Sigmoid colon (tissue), 7 donors: ENCODE measurements around the gene CD24. TPM values are rescaled to one million over a fixed set of nuclear protein-coding genes. Genes with fewer than 3 reads are reported as not detected.
A peak's percentile ranks its signal among the peaks of the same experiment; 100 is the strongest.
"Not testable (repeated sequence)": the region's sequence is repeated elsewhere in the genome, so short reads cannot be mapped to it uniquely, and the experiment has no call there.

Experiments used
- DNase-seq: peaks from one replicate; pipeline ENCODE4 v3.0.0-alpha.2; 2019
- H3K27ac ChIP-seq, 4 donors: fragments of 200-600 bp; sonication (generic); one replicate each; pipeline ENCODE4 v1.5.1; 2016 to 2019; ENCODE audit warnings: mild to moderate bottlenecking in 1 of 4
- H3K27me3 ChIP-seq, 3 donors: fragments of 200-600 bp; sonication (generic); one replicate each; pipeline ENCODE4 v1.5.1; 2019; ENCODE audit warnings: mild to moderate bottlenecking in 1 of 3
- H3K36me3 ChIP-seq, 4 donors: fragments of 200-600 bp; sonication (generic); one replicate each; pipeline ENCODE4 v1.5.1; 2016 to 2019
- H3K4me1 ChIP-seq, 4 donors: fragments of 200-600 bp; sonication (generic); one replicate each; pipeline ENCODE4 v1.5.1; 2017 to 2019
- H3K4me3 ChIP-seq, 4 donors: fragments of 200-600 bp; sonication (generic); one replicate each; pipeline ENCODE4 v1.5.1; 2017 to 2019; ENCODE audit warnings: mild to moderate bottlenecking in 2 of 4, moderate library complexity in 1 of 4
- H3K9me3 ChIP-seq, 4 donors: fragments of 200-600 bp in 3 of 4; sonication (generic) in 3 of 4; one replicate each; pipeline versions ENCODE4 v1.5.1 to v1.6.1; 2013 to 2019
- CTCF ChIP-seq, 4 experiments: fragments of 450-650 bp in 3 of 4; fragments of 200-600 bp in 1 of 4; IDR thresholded peaks; one replicate each; pipeline ENCODE4 v1.5.1; 2016 to 2019; ENCODE audit warnings: antibody characterized with exemption in 4 of 4, mild to moderate bottlenecking in 3 of 4, moderate library complexity in 2 of 4
- EP300 ChIP-seq, 4 donors: sonication (generic); formaldehyde crosslinking; IDR thresholded peaks; one replicate each; pipeline ENCODE4 v1.6.1; 2017; ENCODE audit warnings: antibody characterized with exemption in 4 of 4
- POLR2A ChIP-seq, 2 donors: fragments of 450-650 bp; IDR thresholded peaks; one replicate each; pipeline ENCODE4 v1.6.1; 2016; ENCODE audit warnings: antibody characterized with exemption in 2 of 2, mild to moderate bottlenecking in 2 of 2, moderate library complexity in 2 of 2
- POLR2AphosphoS5 ChIP-seq, 4 donors: sonication (generic); formaldehyde crosslinking; IDR thresholded peaks; one replicate each; pipeline ENCODE4 v1.6.1; 2017; ENCODE audit warnings: antibody characterized with exemption in 4 of 4
- WGBS, 2 donors: extraction: QIAGEN DNeasy Blood & Tissue Kit; methylation state at CpG; one replicate each; pipeline ENCODE4 v1.1.7; 2013; 5-methylcytosine and 5-hydroxymethylcytosine counted together
- intact Hi-C: fragments of 100-400 bp; cut with DNase I; formaldehyde crosslinking; loops from one replicate; pipeline ENCODE4 v1.15.1; 2023
- polyA plus RNA-seq, 3 donors: library from polyadenylated mRNA; stranded (reverse); fragments of 200-250 nt; gene quantifications; one replicate each; pipeline ENCODE4 v1.2.3, GENCODE V29; 2013
- total RNA-seq, 4 donors: library from RNA; depleted of rRNA; stranded (reverse); fragments of >200 nt; gene quantifications; one replicate each; pipeline ENCODE4 v1.1.0, GENCODE V29; 2016
- donor health status: healthy with polysubstance abuse.
- donor health status: Bipolar disorder and iron deficiency.
- donor health status: healthy.

CD24 gene
- total and polyA plus RNA-seq, 7 donors = 1.2 to 1,379 (median 13.2) TPM

GRCh38 chr6:106972500-106972899 lies 2.0 kb downstream of the CD24 start:
- Histone ChIP-seq H3K9me3 (no peaks in the 10 kb centered on the region), H3K27ac (no peak overlapping the region), H3K4me1 (peaks cover 0 to 27% (median 23%) of the 10 kb centered on the region in 4 donors), H3K4me3 (peak overlapping the region in 1 of 4 donors; percentile 44), H3K27me3 (peaks cover 24 to 70% (median 28%) of the 10 kb centered on the region in 3 donors), H3K36me3 (no peaks in the 10 kb centered on the region)
- TF ChIP-seq POLR2A (IDR thresholded peaks at IDR 0.05) (no peak), EP300 (IDR thresholded peaks at IDR 0.05) (no peak), POLR2AphosphoS5 (IDR thresholded peaks at IDR 0.05) (no peak), CTCF (IDR thresholded peaks at IDR 0.05) (no peak)
- no peak for DNase-seq
- intact Hi-C loops = no loop called here
- 6 to 18% methylated on average over 10 of the region's 10 CpGs for WGBS, 2 donors

GRCh38 chr6:106970769-106971168 lies 3.8 kb downstream of the CD24 start:
- H3K36me3 ChIP-seq, intact Hi-C loops, H3K27ac ChIP-seq, H3K4me3 ChIP-seq, H3K9me3 ChIP-seq, DNase-seq: not testable (repeated sequence)
- H3K4me1 ChIP-seq = peaks cover 0 to 27% (median 23%) of the 10 kb centered on the region in 4 donors
- H3K27me3 ChIP-seq = peaks cover 22 to 53% (median 24%) of the 10 kb centered on the region in 3 donors
- WGBS, 2 donors = 89 to 95% methylated on average over 6 of the region's 6 CpGs

GRCh38 chr6:106967936-106968555 lies 6.5 kb downstream of the CD24 start:
- H3K4me1 ChIP-seq = peaks cover 0 to 2% (median under 1%) of the 10 kb centered on the region in 4 donors
- intact Hi-C loops = no loop called here
- no peak overlapping the region for H3K27ac ChIP-seq
- TF ChIP-seq EP300 (IDR thresholded peaks at IDR 0.05) = no peak
- TF ChIP-seq POLR2AphosphoS5 (IDR thresholded peaks at IDR 0.05) = no peak
- no peak for DNase-seq
- no peaks in the 10 kb centered on the region for H3K9me3 ChIP-seq
- no peaks in the 10 kb centered on the region for H3K36me3 ChIP-seq
- 78 to 85% methylated on average over 9 of the region's 9 CpGs for WGBS, 2 donors
- H3K4me3 ChIP-seq = no peak overlapping the region
- peaks cover 7 to 27% (median 8%) of the 10 kb centered on the region in 3 donors for H3K27me3 ChIP-seq

- no peak for TF ChIP-seq POLR2A (IDR thresholded peaks at IDR 0.05)
- TF ChIP-seq CTCF (IDR thresholded peaks at IDR 0.05) = no peak
- no peak for TF ChIP-seq POLR2AphosphoS5 (IDR thresholded peaks at IDR 0.05)
- no peak for TF ChIP-seq EP300 (IDR thresholded peaks at IDR 0.05)
- no peak for DNase-seq
- H3K4me3 ChIP-seq = no peak overlapping the region
- no peak overlapping the region for H3K27ac ChIP-seq
- 70 to 88% methylated on average over 9 of the region's 9 CpGs for WGBS, 2 donors
- H3K9me3 ChIP-seq = no peaks in the 10 kb centered on the region
- H3K27me3 ChIP-seq = peaks cover 0 to 16% (median 0%) of the 10 kb centered on the region in 3 donors
- no peaks in the 10 kb centered on the region for H3K4me1 ChIP-seq
- intact Hi-C loops = no loop called here
- H3K36me3 ChIP-seq = no peaks in the 10 kb centered on the region
Observed at GRCh38 chr6:106966671-106967640, 7.6 kb downstream of the CD24 start.

- Histone ChIP-seq H3K27ac (no peak overlapping the region), H3K4me1 (no peaks in the 10 kb centered on the region), H3K4me3 (no peak overlapping the region), H3K9me3 (no peaks in the 10 kb centered on the region), H3K27me3 (peaks cover 0 to 11% (median 0%) of the 10 kb centered on the region in 3 donors), H3K36me3 (no peaks in the 10 kb centered on the region)
- intact Hi-C loops = no loop called here
- DNase-seq = no peak
- 96% methylated on average over 1 of the region's 1 CpG for WGBS, 2 donors
- TF ChIP-seq POLR2AphosphoS5 (IDR thresholded peaks at IDR 0.05) (no peak), EP300 (IDR thresholded peaks at IDR 0.05) (no peak), CTCF (IDR thresholded peaks at IDR 0.05) (no peak), POLR2A (IDR thresholded peaks at IDR 0.05) (no peak)
Observed at GRCh38 chr6:106966229-106966628, 8.3 kb downstream of the CD24 start.
